ENCODE results near the gene LGALS14.

DNA sequence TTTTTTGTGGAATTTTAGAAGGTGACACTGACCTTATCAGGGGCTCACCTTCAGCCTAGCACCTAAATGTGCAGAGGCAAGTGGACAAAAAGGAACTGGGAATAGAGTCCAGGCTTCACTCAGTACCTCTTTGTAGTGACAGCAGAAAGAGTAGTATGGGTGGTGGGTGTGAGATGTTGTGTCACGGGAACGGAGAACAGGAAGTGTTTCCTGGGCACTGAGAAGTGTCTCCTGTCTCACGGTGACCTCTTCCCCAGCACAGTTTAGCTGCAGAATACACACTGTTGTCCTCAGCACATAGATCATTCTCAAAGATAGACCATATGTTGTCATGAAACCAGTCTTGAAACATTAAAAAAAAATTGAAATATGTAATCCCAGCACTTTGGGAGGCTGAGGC is 17.5 kb upstream of the LGALS14 start:
- no peak for TF ChIP-seq EZH2 (IDR thresholded peaks at IDR 0.05)
- TF ChIP-seq POLR2AphosphoS5 (IDR thresholded peaks at IDR 0.05; ENCODE audit: borderline replicate concordance, low read depth, low read length): no peak
